ENCODE data around the gene SLC6A5. TPM values are rescaled to one million over a fixed set of nuclear protein-coding genes. Genes with fewer than 3 reads are reported as not detected.

Gene SLC6A5
- total RNA-seq, 1 experiment from 2014 or later: not detected

DNA sequence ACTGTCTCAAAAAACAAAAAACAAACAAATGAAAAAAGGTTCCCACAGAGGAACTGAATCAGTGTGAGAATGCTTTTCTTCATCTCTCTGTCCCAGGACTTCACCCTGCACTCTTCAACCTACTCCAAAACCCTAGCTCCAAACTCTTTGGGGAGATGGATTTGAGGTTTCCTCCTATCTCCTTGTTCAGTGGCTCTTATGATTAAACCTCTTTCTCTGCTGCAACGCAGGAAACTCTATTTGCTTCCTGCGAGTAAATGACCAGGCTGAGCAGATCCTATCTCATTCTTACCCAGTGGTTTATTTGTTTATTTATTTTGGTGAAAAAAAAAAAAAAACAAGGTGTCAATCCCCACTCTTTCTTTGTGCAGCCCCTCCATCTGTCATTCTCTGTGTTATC lies 12.0 kb downstream of the SLC6A5 start:
- no peaks in the 10 kb centered on the region for H3K9me2 ChIP-seq (ENCODE audit: insufficient read depth)
- H3K9ac ChIP-seq (ENCODE audit: low read length): no peak overlapping the region
- TF ChIP-seq ZFX (IDR thresholded peaks at IDR 0.05) (no peak), SRF (IDR thresholded peaks at IDR 0.05; ENCODE audit: low read depth) (no peak), SIN3A (IDR thresholded peaks at IDR 0.05; ENCODE audit: low read depth) (no peak)
- no peaks in the 10 kb centered on the region for H3K9me3 ChIP-seq (ENCODE audit: control insufficient read depth in 1 of 2, insufficient read depth in 1 of 2, low read depth in 1 of 2, low read length in 2 of 2)
- H4K20me1 ChIP-seq (ENCODE audit: insufficient read depth): no peaks in the 10 kb centered on the region
- intact Hi-C loops (cut with micrococcal nuclease): loop anchor here (2.0 to 10.0 kb wide), 3 partner anchors 225 to 659 kb away; partner anchors contain the start of gene PRMT3
- ChIA-PET POLR2A (no interaction called here), CTCF (no interaction called here), RAD21 (ENCODE audit: low non-redundant PET in 1 of 2, low total read pairs in 2 of 2, uncharacterized antibody in 2 of 2, unreplicated experiment in 2 of 2) (no interaction called here)
- DNase-seq (ENCODE audit: low read depth, low spot score) (no peak), ATAC-seq (no peak)
- no peak overlapping the region for H2AFZ ChIP-seq (ENCODE audit: low read depth, low read length, poor library complexity, severe bottlenecking)
- H3K4me3 ChIP-seq (replicated peaks in 1 of 2; ENCODE audit: low read depth in 1 of 2, low read length in 2 of 2): no peak overlapping the region
- no peaks in the 10 kb centered on the region for H3K36me3 ChIP-seq (ENCODE audit: control insufficient read depth in 1 of 2, insufficient read depth in 2 of 2, low read length in 2 of 2)
- H3K4me1 ChIP-seq (ENCODE audit: control insufficient read depth in 1 of 2, insufficient read depth in 2 of 2, low read length in 2 of 2): peaks cover 0 to 9% of the 10 kb centered on the region in 2 experiments; a peak in 1 of 4 replicates
- H3K27me3 ChIP-seq (ENCODE audit: insufficient read depth, low read length): peaks cover 27% of the 10 kb centered on the region
- no peak overlapping the region for H3K27ac ChIP-seq (ENCODE audit: low read depth, low read length)
- H3K4me2 ChIP-seq (ENCODE audit: low read length): no peak overlapping the region
- no TSS peak for BruUV-seq (replicated peaks)
- no peaks in the 10 kb centered on the region for H3K79me2 ChIP-seq (ENCODE audit: insufficient read depth, low read length)

DNA sequence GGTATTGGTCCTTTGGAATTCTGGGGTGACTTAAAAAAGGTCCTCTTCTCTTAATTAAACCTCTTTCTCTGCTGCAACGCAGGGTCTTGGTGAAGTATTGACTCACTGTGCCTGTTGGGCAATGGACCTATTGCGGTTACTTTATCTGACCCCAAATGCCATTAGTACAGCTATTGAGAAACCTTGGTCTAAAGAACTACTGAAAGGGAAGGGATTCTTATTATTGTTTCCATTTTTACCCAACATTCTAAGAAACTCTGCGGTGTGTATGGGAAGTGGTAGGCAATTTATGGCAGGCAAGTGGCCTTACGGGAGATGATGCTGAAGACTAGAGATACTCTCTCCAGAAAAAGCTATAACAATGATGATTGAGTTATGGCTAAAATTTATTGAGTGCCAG lies 12.5 kb downstream of the SLC6A5 start:
- Histone ChIP-seq H3K4me3 (replicated peaks in 1 of 2; ENCODE audit: low read depth in 1 of 2, low read length in 2 of 2) (no peak overlapping the region), H3K4me1 (ENCODE audit: control insufficient read depth in 1 of 2, insufficient read depth in 2 of 2, low read length in 2 of 2) (peaks cover 0 to 9% of the 10 kb centered on the region in 2 experiments; a peak in 1 of 4 replicates), H2AFZ (ENCODE audit: low read depth, low read length, poor library complexity, severe bottlenecking) (no peak overlapping the region), H3K79me2 (ENCODE audit: insufficient read depth, low read length) (no peaks in the 10 kb centered on the region), H3K27ac (ENCODE audit: low read depth, low read length) (no peak overlapping the region), H3K9ac (ENCODE audit: low read length) (no peak overlapping the region), H3K9me2 (ENCODE audit: insufficient read depth) (no peaks in the 10 kb centered on the region), H3K27me3 (ENCODE audit: insufficient read depth, low read length) (peaks cover 31% of the 10 kb centered on the region), H3K36me3 (ENCODE audit: control insufficient read depth in 1 of 2, insufficient read depth in 2 of 2, low read length in 2 of 2) (no peaks in the 10 kb centered on the region), H3K9me3 (ENCODE audit: control insufficient read depth in 1 of 2, insufficient read depth in 1 of 2, low read depth in 1 of 2, low read length in 2 of 2) (no peaks in the 10 kb centered on the region), H4K20me1 (ENCODE audit: insufficient read depth) (no peaks in the 10 kb centered on the region), H3K4me2 (ENCODE audit: low read length) (no peak overlapping the region)
- no TSS peak for BruUV-seq (replicated peaks)
- RAD21 ChIA-PET (ENCODE audit: low non-redundant PET in 1 of 2, low total read pairs in 2 of 2, uncharacterized antibody in 2 of 2, unreplicated experiment in 2 of 2): no interaction called here
- TF ChIP-seq ZFX (IDR thresholded peaks at IDR 0.05) (no peak), TCF7L2 (IDR thresholded peaks at IDR 0.05; ENCODE audit: borderline replicate concordance, extremely low read depth, insufficient read depth, insufficient read length) (no peak), CEBPB (IDR thresholded peaks at IDR 0.05; ENCODE audit: low read depth) (no peak), RAD21 (IDR thresholded peaks at IDR 0.05; ENCODE audit: low read depth) (no peak), POLR2AphosphoS5 (IDR thresholded peaks at IDR 0.05; ENCODE audit: low read depth, low read length) (no peak), FOSL1 (IDR thresholded peaks at IDR 0.05; ENCODE audit: low read depth) (no peak), EGR1 (IDR thresholded peaks at IDR 0.05; ENCODE audit: low read depth) (no peak), ELF1 (IDR thresholded peaks at IDR 0.05; ENCODE audit: borderline replicate concordance, low read depth) (no peak), EZH2 (IDR thresholded peaks at IDR 0.05) (no peak), YY1 (IDR thresholded peaks at IDR 0.05; ENCODE audit: extremely low read depth, insufficient replicate concordance, low read depth, low read length) (no peak), JUND (IDR thresholded peaks at IDR 0.05) (no peak), SIN3A (IDR thresholded peaks at IDR 0.05; ENCODE audit: low read depth) (no peak)
- TF ChIP-seq, protein P1, sequence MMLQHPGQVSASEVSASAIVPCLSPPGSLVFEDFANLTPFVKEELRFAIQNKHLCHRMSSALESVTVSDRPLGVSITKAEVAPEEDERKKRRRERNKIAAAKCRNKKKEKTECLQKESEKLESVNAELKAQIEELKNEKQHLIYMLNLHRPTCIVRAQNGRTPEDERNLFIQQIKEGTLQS (IDR thresholded peaks at IDR 0.05): no peak
- DNase-seq (ENCODE audit: low read depth, low spot score): no peak
- CTCF ChIA-PET: no interaction called here
- intact Hi-C loops (cut with micrococcal nuclease): loop anchor here (2.0 to 10.0 kb wide), 3 partner anchors 225 to 660 kb away; partner anchors contain the start of gene PRMT3
- ATAC-seq: no peak
- POLR2A ChIA-PET: no interaction called here

Data from HCT116 (cell line).